Diencephalon (tissue), 1 donor: ENCODE measurements around the gene RASL10A. TPM values are rescaled to one million over a fixed set of nuclear protein-coding genes. Genes with fewer than 3 reads are reported as not detected.

ENCODE experiments used
- small RNA-seq: library from RNA; depleted of rRNA; stranded (forward); fragments of <200 nt; gene quantifications from one replicate; pipeline ENCODE3, GENCODE V24; 2014
- total RNA-seq: library from RNA; depleted of rRNA; stranded (reverse); fragments of >200 nt; gene quantifications from one replicate; pipeline ENCODE4 v1.2.3, GENCODE V29; 2014

RASL10A gene, protein sequence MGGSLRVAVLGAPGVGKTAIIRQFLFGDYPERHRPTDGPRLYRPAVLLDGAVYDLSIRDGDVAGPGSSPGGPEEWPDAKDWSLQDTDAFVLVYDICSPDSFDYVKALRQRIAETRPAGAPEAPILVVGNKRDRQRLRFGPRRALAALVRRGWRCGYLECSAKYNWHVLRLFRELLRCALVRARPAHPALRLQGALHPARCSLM
- total RNA-seq: 1.6 TPM

GRCh38 chr22:29315286-29316140, at the start of gene RASL10A:
Gene RASL10A (minus strand): TSS chr22:29315697. CDS start chr22:29315246, 451 bp downstream.

GRCh38 chr22:29306175-29306834, 9.2 kb downstream of the RASL10A start, which contains the start of gene GAS2L1:
Gene GAS2L1 (plus strand): TSS chr22:29306650. CDS start chr22:29308106, 1,456 bp downstream.

DNA sequence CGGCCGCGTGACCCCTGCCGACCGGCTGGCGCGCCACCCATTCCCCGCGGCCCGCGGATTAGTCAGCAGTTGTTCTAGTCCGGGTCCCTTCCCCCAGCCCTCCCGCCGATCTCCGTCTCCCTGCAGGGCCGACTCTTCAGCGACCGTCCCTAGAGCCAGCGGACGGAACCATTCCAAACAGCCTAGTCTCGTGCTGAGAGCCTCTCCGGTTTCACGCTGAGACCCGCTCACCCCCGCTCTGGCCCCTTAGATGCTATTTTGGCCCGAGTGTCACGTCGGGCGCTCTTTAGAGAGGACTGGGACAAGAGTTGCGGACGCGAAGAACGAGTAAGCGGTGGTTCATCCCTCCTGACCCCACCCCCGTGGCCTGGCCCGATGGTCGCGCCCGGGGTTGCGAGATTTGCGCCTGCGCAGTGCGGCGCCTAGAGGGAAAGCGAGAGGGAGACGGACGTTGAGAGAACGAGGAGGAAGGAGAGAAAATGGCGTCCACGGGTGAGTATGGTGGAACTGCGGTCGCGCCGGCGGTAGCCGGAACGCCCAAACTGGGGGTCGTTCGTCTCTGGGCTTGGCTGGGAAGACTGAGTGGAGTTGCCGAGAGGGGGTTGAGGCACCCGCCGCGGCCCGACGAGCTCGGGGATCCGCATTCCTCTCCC, 47.5 kb downstream of the RASL10A start, which contains the start of the genes EWSR1 and RHBDD3:
Gene EWSR1, plus strand, starts transcription at position 411 of the 653 bp plus-strand sequence. Its CDS starts 69 bp downstream, at position 480.
Gene RHBDD3, minus strand, starts transcription at position 124 of the 653 bp plus-strand sequence. CDS start 2,355 bp downstream, outside the sequence.

Small RNA genes within 50 kb of the gene (small RNA-seq; reads per million reads assigned to genes)
- not detected for gene MIR3653

Other genes starting within 250 kb of the RASL10A start
- gene KREMEN1, start 242.7 kb downstream of the RASL10A start, total RNA-seq: 7.2 TPM
- gene EMID1, start 109.8 kb downstream of the RASL10A start, total RNA-seq: 21.5 TPM
- gene RHBDD3, start 47.7 kb downstream of the RASL10A start, total RNA-seq: 22.1 TPM
- 170 TPM for gene EWSR1, start 47.4 kb downstream of the RASL10A start, total RNA-seq
- 6.5 TPM for gene GAS2L1, start 9.0 kb downstream of the RASL10A start, total RNA-seq
- gene AP1B1, start 72.9 kb upstream of the RASL10A start, total RNA-seq: 58.6 TPM
- gene RFPL1, start 122.9 kb upstream of the RASL10A start, total RNA-seq: not detected
- gene NEFH, start 164.5 kb upstream of the RASL10A start, total RNA-seq: 4.4 TPM
- gene THOC5, start 238.1 kb upstream of the RASL10A start, total RNA-seq: 40.1 TPM